SK-N-SH (cell line): Measurements from ENCODE around the gene PLCL2.

Experiments
- CHD2 ChIP-seq: fragments of 150-350 bp; IDR thresholded peaks from 2 replicates; pipeline ENCODE4 v1.6.1; 2018; ENCODE audit warnings: low read length; ENCODE audit not compliant: partially characterized antibody
- CTCF ChIP-seq: fragments of 200-600 bp; sonication (generic); IDR thresholded peaks from 2 replicates; pipeline ENCODE4 v1.6.1; 2017; ENCODE audit warnings: antibody characterized with exemption, mild to moderate bottlenecking, moderate library complexity
- EZH2phosphoT487 ChIP-seq: fragments of 200-600 bp; sonication (generic); IDR thresholded peaks from 2 replicates; pipeline ENCODE4 v1.6.1; 2017; ENCODE audit warnings: low read depth, mixed run types, mild to moderate bottlenecking, antibody characterized with exemption, moderate library complexity, borderline replicate concordance
- FOXJ3 ChIP-seq: sonication (generic); formaldehyde crosslinking; IDR thresholded peaks from 2 replicates; pipeline ENCODE4 v1.5.1; 2020; ENCODE audit warnings: mild to moderate bottlenecking, missing genetic modification reagents
- GATA2 ChIP-seq: sonication (generic); formaldehyde crosslinking; IDR thresholded peaks from 2 replicates; pipeline ENCODE4 v1.5.0; 2020; ENCODE audit warnings: mild to moderate bottlenecking, missing genetic modification reagents
- JUND ChIP-seq: IDR thresholded peaks from 2 replicates; pipeline ENCODE4 v1.4.0; 2012
- POLR2AphosphoS5 ChIP-seq: IDR thresholded peaks from 2 replicates; pipeline ENCODE4 v1.6.1; 2012; ENCODE audit warnings: low read depth, low read length
- RAD21 ChIP-seq: IDR thresholded peaks from 2 replicates; pipeline ENCODE4 v1.6.1; 2012; ENCODE audit warnings: mild to moderate bottlenecking, low read length
- USF1 ChIP-seq: IDR thresholded peaks from 2 replicates; pipeline ENCODE4 v1.4.0; 2012; ENCODE audit warnings: low read depth, borderline replicate concordance
- USF2 ChIP-seq: fragments of 150-350 bp; IDR thresholded peaks from 2 replicates; pipeline ENCODE4 v1.6.1; 2017; ENCODE audit warnings: antibody characterized with exemption, low read length, low read depth, borderline replicate concordance

- TF ChIP-seq CTCF, result no peak
- no peak for TF ChIP-seq JUND
- no peak for TF ChIP-seq USF2
- no peak for TF ChIP-seq CHD2
- TF ChIP-seq RAD21, result no peak
- no peak for TF ChIP-seq GATA2 (CRISPR knock-in tag)
- no peak for TF ChIP-seq FOXJ3 (CRISPR knock-in tag)
- TF ChIP-seq EZH2phosphoT487, result no peak
- TF ChIP-seq POLR2AphosphoS5, result no peak
- no peak for TF ChIP-seq USF1
Measured at GRCh38 chr3:16908016-16908807, 23.5 kb downstream of the PLCL2 start.
